Thyroid gland (tissue), 4 donors: ENCODE measurements around the gene ZSWIM5.

Experiments
- CTCF ChIP-seq, 6 experiments: fragments of 200-600 bp in 3 of 6; fragments of 450-650 bp in 3 of 6; sonication (generic) in 3 of 6; IDR thresholded peaks; one replicate each; pipeline ENCODE4 v1.5.1; 2016 to 2019; ENCODE audit warnings: antibody characterized with exemption in 6 of 6, mild to moderate bottlenecking in 2 of 6, inconsistent platforms in 1 of 6, moderate library complexity in 1 of 6
- POLR2A ChIP-seq, 2 donors: fragments of 450-650 bp; IDR thresholded peaks; one replicate each; pipeline ENCODE4 v1.6.1; 2017; ENCODE audit warnings: antibody characterized with exemption in 2 of 2, mild to moderate bottlenecking in 2 of 2, moderate library complexity in 1 of 2

- TF ChIP-seq CTCF (IDR thresholded peaks at IDR 0.05) (no peak), POLR2A (IDR thresholded peaks at IDR 0.05) (no peak)
Observed at GRCh38 chr1:45116340-45116739, 90.1 kb downstream of the ZSWIM5 start.
